Stimulated activated CD8-positive, alpha-beta memory T cell treated with anti-CD3 and anti-CD28 coated beads, Interleukin-7, amount 100 ng/mL, for 4 hours (primary cell): ENCODE data around the gene CD247.
"Not testable (repeated sequence)": the region's sequence is repeated elsewhere in the genome, so short reads cannot be mapped to it uniquely, and the experiment has no call there.

Experiments used
- DNase-seq, 2 donors: peaks; one replicate each; pipeline ENCODE4 v3.0.0-alpha.2; 2020; ENCODE audit warnings: low read depth in 2 of 2

Gene CD247

DNA sequence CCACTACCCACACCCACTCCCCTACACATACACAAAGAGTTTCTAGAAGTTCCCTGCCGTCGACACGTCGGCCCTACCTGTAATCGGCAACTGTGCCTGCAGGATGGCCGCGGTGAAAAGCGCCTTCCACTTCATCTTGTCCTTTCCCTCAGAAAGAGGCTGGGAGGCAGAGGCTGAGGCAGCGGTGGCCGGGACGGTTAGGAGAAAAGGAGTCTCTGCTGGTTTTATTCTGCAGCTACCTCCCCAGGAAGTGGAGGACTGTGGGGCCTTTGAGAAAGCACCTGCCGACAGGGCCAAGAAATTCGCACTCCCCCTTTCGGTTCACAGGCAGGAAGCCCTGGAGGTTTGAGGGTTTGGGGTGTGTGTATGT lies at the start of gene CD247:
TSS of gene CD247 (minus strand) at position 199 of the 370 bp plus-strand sequence. CDS start at position 135, 64 bp downstream.
- DNase-seq, result peak; percentile 62 to 65

DNA sequence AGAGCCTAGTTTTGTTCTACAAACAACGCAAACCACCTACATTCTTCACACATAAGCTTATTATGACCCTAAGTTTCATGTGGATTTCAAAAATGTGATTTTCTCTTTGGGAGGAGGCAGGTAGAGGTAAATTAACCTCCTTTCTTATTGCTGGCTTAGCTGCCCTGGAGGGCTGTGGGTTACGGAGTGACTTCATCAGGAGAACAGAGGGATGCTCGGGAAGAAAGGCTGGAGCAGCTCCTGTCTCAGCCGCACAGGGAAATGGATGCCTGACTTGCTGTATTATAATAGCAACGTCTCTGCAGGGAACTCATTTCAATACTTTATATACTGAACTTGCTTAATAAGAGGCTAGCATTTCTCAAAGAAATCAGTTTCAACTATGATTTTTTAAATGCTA lies 49.3 kb upstream of the CD247 start:
- DNase-seq, result no peak

DNA sequence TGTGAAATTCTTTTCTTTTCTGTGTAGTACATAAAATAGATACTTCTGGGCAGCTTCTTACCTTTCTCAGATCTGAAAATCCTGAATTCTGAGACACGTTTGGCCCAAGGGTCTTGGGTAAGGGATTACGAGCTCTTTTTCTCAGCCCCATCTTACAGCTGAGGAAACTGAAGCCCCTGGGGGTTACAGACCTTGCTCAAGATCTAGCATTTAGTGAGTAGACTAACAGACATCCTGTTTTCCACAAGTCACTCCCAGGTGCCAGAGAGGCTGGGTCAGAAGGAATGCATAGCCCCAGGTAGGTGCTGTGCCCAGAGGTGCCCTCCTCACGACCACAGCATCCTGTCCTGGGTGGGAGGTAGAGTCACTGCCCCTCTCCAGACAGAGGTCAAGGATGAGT lies 48.4 kb upstream of the CD247 start:
- no peak for DNase-seq

DNA sequence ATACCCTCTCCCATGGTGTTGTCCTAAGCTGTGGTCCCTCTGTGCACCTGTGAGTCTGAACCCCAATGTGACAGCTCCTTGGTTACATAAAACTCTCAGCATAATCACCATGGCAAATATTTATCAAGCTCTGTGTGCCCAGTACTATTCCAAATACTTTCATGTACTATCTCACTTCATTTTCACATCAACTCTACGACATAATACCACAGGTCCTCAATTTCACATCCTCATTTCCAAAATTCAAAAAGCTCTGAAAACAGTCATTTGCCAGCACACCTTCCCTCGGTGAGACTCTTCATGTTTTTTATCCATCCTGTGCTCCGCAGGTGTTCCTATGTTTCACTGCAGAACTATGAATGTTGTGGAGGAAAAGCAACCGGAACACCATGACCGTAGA lies 47.6 kb upstream of the CD247 start:
- DNase-seq, result no peak

DNA sequence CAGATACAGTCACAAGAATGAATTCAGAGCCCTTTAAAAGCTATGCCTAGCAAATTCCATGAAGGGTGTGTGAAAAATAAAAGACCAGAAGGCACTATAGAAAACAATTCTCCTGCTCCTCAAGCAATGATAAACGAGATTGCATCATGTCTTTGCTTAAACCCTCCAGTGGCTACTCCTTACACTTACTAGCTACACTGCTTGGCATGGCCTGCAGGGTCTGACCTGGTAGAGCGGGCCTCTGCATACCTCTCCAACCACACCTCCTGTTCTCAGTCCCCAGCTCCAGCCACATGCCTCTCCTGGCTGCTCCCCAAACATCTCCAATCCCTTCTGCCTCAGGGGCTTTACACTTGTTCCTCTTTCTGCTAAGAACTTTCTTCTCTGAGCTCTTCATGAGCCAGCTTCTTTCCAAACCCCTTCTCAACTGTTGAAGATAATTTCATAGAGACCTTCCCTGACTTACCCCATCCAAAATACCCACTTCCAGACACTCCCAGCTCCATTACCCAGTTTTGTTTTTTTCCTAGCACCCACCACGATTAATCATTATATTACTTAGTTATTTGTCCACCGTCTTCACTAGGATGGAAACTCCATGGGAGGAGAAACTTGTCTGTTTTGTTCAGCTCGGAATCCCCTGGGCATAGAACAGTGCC lies 46.4 kb upstream of the CD247 start:
- DNase-seq, result no peak

DNA sequence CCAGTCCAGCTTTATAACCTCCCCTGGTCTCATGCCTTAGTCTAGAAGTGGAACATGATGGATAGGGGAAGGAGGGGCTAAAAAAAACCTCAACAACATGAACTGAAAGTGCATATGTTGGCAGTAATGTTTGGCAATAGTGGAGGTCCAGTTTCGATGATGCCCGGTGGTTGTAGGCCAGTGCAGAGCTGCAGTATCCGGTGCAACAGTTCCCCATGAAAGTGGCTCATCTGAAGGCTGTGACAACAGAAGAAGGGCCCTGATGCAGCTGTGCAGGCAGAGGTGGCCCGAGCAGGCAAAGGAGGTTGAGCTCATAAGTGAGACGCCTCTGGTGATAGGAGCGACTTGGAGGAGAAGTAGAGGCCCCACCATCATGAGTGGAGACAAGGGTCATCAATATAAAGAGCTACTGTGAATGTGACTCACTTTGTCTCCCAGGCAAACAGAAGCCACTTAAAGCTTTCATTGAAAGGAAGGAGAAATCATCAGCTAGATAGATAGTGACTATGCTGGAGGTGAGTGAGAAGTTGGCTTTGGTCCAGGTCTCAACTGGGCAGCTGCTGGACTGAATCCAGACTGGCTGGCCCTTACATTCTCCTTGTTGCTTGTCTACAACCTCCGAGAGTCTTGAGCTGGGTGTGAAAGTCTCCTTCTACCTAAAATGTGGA lies 45.4 kb upstream of the CD247 start:
- DNase-seq, result no peak

DNA sequence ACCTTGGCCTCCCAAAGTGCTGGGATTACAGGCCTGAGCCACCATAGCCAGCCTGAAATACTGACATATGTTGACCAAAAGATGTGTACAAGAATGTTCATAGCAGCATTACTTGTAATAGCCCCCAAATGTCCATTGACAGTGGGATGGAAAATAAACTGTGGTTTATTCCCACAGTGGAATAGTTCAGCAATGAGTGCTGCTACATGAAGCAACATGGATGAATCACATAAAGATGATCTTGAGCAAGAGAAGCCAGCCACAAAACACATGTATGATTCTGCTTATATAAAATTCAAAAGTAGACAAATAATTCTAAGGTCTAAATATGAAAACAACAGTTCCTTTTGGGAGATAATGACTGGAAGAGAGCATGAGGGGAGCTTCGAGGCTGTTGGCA lies 44.4 kb upstream of the CD247 start:
- no peak for DNase-seq

DNA sequence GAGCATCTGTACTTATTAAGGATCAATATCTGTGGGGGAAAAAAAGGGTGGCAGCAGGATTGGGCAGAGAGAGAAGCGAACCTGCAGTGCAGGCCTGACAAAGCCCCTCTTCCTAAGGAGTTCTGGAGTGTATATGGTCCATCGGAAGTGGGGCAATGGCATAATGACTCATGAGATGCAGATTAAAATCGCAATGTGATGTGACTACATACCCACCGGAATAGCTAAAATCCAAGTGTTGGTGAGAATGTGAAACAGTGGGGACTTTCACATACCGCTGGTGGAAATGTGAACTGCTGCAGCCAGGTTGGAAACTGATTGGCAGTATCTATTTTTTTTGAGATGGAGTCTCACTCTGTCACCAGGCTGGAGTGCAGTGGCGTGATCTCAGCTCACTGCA lies 43.4 kb upstream of the CD247 start:
- no peak for DNase-seq

DNA sequence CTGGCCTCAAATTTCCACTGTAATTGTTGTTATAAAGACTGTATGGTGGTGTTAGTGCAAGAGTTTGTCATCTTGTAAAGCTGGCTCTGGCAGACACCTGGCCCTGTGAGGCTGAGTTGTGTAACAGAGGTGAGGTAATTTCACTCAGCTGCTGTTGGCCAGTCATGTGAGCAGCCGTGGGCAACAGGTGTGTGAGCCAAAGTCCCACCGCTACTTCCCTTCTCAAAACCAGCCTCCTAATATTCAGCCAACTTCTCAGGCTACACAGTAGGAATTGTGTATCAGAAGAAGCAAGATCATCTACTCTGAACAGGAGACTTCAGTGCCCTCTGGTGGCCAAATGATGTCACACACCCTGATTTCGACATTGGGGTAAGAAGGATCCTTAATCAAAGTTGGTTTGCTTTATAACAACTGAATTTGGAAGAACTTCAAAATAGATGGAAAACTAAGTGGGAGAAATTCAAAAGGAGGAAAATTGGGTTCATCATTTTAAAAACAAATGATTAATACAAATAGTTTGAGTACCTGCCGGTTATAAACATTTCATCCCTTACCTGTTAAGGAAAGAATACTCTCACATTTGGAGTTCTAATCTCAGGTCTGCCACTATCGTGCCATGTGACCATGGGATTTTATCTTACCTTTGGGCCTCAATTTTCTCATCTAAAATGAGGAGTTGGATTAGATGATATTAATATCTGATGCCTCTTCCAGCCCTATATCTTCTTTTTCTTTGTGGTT lies 37.8 kb upstream of the CD247 start:
- peak; percentile 61 to 62 for DNase-seq

DNA sequence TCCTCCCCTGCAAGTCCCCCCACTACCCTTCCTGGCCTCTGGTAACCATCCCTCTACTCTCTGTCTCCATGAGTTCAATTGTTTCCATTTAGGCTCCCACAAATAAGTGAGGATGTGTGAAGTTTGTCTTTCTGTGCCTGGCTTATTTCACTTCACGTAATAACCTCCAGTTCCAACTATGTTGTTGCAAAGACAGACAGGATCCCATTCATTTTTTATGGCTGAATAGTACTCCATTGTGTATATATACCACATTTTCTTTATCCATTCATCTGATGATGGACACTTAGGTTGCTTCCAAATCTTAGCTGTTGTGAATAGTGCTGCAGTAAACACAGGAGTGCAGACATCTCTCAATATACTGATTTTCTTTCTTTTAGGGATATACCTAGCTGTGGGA lies 36.7 kb upstream of the CD247 start:
- not testable (repeated sequence) for DNase-seq

DNA sequence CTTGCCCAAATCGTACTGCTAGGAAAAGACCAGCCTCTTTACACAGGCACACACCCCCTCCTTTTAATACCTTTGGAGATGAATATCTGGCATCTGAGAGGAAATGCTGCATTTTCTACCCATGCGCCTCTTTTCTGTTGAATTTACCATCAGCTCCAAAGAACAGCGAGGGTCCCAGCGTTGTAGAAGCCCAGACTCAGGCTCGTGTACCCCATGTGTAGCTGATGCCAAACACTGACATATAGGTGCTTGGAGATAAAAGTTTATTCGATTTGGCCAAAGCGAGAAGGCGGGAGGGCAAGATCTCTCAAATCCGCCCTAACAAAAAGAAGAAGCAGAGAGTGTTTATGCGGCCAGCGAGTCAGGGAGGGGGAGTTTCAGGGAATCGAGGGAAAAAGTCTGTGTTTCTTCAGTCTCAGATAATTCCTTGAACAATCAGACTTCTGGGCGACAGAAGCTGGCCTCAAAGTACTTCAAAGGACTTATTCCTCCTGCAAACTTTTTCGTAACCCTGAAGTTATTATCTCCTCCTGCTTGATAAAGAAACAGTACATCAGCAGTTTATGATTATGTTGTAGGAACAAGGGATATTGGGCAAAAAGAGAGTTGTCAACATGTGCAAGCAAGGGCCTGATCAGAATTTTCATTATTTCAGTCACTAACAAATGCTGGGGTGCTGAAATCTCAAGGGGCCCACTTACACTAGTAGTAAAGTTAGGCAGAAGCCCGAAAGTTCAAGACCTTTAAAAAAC lies 35.9 kb upstream of the CD247 start:
- DNase-seq, result no peak

DNA sequence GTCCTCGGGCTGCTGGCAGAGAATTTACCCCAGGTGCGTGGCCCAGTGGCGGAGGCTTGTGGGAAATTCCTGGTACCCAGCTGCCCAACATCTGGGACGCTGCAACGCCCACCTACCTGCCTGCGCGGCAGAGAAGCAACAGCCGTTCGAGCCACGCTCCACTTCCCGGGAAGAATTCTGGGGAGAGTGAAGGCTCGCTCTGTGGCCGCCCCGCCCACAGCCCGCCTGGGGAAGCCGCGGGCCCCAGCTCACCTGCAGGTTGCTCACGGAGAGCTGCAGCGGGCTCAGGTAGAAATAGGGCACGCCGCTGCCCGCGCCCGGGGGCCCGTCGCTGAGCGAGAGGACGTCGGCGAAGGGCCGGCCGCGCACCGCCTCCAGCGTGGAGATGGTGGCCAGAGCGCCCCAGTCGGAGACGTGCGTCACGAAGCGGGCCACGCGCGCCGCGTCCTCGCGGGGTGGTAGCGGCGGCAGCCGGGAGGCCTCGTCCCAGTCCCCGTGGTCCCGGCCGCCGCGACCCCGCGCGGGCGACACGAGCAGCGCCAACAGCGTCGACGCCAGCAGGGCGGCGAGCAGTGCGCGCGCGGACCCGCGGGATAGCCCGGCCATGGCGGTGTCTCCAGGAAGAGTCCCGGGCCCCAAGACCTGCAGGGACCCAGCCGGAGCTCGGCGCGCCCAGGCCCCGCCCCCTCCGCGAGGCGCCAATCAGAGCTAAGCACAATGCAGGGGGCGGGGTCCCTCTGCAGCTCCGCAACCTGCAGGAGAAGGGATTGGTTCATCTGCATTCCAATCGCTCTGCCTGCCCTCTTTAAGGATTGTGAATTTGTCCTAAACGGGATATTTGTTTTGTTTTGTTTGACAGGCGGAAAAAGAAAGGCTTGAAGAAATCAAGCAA lies 35.1 kb upstream of the CD247 start, which contains the start of gene CREG1:
TSS of gene CREG1 (minus strand) at position 627 of the 892 bp plus-strand sequence.
- DNase-seq, result peak; percentile 68 to 85

DNA sequence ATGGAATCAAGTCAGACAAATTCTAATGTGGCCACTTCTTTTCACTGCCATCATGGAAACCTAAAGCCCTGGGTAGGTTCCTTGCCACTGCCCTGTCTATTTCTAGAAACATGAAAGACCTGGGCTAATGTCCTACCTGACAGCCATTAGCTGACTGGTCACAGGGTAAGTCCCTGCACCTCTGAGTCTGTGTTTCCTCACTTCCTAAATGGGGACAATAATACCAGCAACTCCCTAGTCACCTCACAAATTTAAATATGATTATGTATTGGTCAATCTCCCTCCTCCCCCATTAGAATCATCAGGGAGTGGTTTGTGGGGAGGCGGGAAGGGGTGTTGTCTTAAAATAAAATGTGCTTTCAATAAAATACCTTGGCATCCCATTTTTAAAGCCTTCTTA lies 33.0 kb upstream of the CD247 start:
- no peak for DNase-seq

DNA sequence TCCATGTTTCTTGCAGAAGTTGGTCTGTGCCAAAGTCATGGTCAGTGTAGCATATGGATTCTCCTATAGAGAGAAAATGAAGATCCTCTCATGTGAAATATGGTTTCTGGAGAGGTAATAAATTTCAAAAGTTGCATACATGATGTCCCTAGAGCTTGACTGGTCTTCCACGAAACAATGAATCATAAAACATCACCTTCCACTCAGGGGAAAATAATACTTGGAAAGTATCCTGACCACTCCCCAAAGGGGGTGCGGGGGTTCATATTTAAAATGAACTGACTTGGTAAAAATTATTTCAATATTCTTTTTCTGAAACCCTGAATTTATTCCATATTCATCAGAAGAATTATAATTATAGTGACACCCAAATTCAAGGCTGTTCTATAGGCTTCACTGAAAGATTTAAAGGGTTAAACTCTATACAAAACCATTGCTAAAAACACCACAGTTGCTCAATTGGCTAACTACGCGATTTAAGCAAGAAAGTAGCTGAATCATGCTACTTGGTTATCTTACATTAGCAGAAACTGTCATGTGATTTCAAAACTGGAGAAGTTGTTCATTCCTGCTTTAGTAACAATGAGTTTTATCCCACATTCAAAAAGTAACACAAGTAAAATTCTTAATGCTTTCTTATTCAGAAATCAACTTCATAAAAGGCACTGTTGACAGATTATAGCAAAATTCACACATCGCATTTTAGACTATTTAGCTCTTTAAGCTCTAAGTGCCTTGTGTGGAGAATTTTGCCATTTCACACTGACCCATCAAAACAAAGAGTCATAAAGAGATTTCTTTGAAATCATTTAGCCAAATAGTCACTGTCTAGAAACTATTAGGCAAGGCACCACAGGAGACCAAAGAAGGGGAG lies 30.0 kb upstream of the CD247 start:
- DNase-seq, result no peak

DNA sequence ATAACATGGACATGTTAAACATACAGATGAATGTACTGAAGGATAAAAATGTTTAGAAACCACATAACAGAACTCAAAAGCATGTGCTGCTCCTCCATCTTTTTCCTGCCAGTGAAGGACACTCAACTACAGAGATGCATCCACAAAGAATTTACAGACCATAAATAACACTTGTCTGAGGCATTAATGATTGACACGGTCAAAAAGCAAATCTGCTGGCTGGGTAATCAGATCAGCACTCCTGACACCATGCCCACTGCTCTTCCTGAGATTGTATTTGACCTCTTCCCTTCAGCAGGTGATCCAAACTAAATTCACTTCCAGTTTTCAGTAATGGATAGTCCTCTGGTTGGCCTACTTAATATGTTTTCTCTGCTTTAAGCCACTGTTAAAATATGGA lies 28.6 kb upstream of the CD247 start:
- DNase-seq, result no peak

DNA sequence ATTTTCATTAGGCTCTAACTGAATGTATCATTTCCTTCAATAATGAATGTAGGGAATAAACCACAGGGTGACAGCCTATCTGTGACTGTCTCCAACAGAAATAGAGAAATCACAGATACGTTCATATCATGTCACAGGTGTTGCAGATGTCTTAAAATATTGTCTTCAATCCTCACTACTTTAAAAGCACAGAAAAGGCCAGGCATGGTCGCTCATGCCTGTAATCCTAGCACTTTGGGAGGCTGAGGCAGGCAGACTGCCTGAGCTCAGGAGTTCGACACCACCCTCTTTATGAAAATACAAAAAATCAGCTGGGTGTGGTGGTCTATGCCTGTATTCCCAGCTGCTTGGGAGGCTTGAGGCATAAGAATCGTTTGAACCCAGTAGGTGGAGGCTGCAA lies 27.0 kb upstream of the CD247 start:
- DNase-seq, result no peak

DNA sequence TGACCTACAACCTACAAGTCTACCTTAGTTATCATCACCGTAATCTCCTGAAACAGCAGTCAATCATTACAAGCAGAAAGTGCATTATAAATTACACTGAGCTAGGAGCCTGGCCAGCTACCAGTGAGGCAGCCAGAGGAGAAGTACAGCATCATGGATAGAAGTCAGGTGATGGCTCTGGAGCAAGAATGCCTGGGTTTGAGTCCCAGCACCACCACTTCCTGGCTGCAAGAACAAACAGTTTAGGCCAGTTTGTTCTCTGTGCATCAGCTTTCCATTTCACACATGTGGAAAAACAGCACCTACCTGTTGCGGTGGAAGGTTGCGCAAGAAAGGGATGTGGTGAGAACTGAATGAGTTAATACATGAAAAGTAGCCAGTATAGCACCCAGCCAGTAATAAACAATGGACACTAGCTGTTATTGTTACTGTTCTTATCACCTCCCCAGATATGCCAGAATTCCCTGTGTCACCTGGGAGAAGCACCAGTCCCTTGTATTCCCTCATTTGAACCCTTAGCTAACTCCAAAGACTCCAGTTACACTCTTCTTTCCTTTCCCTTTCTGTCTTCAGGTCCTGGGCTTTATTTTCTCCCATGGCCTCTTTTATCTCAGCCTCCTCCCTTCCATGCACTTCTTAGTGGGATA lies 26.2 kb upstream of the CD247 start:
- no peak for DNase-seq

DNA sequence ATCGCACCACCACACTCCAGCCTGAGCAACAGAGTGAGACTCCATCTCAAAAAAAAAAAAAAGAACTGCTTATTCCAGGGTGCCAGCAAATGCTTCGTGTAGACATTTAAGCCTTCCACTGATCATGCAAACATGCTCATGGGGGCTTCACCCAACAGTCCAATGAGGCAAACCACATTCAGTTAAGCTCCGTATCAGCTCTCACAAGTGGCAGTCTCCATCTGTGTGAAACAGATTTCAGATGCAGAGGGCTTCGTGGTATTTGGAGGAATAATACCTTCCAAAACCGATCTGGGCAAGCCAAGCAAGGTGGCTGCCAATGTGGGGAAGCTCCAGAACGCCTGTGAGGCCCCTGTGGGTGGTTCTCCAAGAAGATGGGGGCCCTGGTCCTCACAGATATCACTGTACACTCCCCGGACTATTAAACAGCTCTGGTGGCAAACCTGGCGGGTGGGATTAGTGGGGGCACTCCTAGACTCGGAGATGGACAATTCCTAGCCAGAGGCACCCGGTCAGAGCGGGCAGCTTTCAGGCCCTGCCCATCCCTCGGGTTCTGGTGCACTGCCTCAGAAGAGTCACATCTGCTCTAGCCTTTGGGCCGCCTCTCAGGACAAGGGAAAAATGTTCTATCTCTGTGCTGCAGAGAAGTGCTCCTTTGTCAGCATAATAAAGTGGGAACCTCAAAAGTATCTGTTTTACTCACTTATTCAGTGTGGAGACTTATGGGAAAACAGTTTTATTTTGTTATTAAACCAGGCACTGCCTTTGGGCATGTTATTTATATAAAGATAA lies 25.1 kb upstream of the CD247 start:
- no peak for DNase-seq
